Gastrocnemius medialis (tissue), 4 donors: ENCODE measurements around the gene BICD2.

Experiments
- POLR2A ChIP-seq, 2 donors: fragments of 450-650 bp; IDR thresholded peaks; one replicate each; pipeline ENCODE4 v1.6.1; 2017; ENCODE audit warnings: antibody characterized with exemption in 2 of 2, mild to moderate bottlenecking in 2 of 2, moderate library complexity in 2 of 2
- TF ChIP-seq, protein P1 (sequence below), 5 experiments: fragments of 450-650 bp in 3 of 5; fragments of 200-600 bp in 2 of 5; sonication (generic) in 2 of 5; IDR thresholded peaks in 4 of 5; conservative IDR thresholded peaks in 1 of 5; 1 replicate in 4 of 5; 2 replicates in 1 of 5; pipeline ENCODE4 v1.5.1; 2016 to 2019; ENCODE audit warnings: antibody characterized with exemption in 5 of 5, mild to moderate bottlenecking in 3 of 5, moderate library complexity in 3 of 5

DNA sequence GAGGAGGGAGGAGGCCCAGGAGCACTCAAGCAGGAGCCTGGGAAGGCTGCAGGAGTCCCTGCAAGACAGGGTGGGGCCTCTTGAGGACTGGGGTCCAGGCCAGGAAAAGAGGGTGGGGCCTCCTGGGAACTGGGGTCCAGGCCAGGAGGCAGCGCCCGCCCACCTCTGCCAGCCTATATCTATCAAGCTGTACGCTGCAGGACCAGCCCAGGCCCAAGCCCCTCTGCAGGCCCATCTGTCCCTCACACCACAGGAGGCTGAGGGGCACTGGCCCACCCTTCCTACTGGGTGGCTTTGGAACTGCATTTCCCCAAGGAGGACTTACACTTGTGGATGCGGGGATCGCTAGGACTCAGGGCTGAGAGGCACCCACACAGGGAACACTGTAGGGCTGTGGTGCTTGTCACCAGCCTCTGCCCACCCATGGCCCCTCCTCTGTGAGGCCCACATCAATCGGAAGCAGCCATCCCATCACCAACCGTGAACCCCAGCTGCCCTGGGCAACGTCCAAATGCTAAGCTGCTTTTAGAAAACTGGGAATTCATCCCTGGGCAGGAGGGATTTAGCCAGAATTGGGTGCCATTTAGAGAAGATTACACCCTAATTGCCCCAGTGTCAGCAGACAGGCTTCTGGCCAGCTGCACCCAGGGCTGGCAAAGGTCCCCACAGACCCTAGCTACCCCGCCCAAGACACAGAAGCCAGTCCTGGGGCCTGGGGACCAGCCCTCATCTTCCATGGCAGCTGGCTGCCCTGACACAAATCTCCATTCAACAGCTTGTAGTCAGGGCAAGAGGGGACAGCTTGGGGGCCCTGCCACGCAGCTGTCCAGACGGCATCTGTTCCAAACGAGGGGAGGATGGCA is 15.3 kb downstream of the BICD2 start:
- TF ChIP-seq, protein P1, sequence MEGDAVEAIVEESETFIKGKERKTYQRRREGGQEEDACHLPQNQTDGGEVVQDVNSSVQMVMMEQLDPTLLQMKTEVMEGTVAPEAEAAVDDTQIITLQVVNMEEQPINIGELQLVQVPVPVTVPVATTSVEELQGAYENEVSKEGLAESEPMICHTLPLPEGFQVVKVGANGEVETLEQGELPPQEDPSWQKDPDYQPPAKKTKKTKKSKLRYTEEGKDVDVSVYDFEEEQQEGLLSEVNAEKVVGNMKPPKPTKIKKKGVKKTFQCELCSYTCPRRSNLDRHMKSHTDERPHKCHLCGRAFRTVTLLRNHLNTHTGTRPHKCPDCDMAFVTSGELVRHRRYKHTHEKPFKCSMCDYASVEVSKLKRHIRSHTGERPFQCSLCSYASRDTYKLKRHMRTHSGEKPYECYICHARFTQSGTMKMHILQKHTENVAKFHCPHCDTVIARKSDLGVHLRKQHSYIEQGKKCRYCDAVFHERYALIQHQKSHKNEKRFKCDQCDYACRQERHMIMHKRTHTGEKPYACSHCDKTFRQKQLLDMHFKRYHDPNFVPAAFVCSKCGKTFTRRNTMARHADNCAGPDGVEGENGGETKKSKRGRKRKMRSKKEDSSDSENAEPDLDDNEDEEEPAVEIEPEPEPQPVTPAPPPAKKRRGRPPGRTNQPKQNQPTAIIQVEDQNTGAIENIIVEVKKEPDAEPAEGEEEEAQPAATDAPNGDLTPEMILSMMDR (IDR thresholded peaks at IDR 0.05 in 4 of 5, conservative IDR thresholded peaks at IDR 0.05 in 1 of 5) = no peak
- TF ChIP-seq POLR2A (IDR thresholded peaks at IDR 0.05) = no peak
